ENCODE data around the gene RYR2. TPM values are rescaled to one million over a fixed set of nuclear protein-coding genes. Genes with fewer than 3 reads are reported as not detected.

Gene RYR2
- total RNA-seq, 1 donor: not detected

DNA sequence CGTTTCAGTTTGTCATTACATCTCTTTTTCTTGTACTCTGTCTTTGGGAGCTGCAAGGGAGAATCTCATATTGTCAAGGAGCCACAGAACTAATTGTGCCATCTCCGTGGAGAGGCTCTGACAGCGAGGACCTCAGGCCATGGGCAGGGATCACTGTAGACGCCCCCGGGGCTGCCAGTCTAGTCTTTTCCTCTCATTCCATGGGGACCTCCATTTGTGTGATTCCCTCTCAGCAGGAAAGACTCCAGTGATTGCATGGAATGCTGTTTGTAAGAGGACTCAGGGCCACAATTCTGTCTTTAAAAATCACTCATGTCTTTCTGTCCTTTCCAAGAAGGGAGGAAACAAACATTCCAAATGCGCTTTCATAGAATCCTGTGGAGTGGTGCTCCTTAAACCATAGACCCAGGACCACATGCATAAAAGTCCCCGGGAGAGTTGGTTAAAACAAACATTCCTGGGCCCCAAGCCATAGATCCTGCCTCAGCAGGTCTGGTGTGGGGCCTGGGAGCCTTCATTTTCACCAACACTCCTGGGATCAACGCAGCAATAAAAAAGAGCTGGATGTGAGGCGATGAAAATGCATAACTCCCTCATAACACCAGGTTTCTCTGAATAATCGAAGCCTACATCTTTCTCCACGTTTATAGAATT lies 744.2 kb downstream of the RYR2 start:
- TF ChIP-seq, protein P1, sequence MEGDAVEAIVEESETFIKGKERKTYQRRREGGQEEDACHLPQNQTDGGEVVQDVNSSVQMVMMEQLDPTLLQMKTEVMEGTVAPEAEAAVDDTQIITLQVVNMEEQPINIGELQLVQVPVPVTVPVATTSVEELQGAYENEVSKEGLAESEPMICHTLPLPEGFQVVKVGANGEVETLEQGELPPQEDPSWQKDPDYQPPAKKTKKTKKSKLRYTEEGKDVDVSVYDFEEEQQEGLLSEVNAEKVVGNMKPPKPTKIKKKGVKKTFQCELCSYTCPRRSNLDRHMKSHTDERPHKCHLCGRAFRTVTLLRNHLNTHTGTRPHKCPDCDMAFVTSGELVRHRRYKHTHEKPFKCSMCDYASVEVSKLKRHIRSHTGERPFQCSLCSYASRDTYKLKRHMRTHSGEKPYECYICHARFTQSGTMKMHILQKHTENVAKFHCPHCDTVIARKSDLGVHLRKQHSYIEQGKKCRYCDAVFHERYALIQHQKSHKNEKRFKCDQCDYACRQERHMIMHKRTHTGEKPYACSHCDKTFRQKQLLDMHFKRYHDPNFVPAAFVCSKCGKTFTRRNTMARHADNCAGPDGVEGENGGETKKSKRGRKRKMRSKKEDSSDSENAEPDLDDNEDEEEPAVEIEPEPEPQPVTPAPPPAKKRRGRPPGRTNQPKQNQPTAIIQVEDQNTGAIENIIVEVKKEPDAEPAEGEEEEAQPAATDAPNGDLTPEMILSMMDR (IDR thresholded peaks at IDR 0.05; ENCODE audit: insufficient read depth, low read length): no peak
- no peak overlapping the region for H3K4me3 ChIP-seq (ENCODE audit: low read depth, low read length)
- DNase-seq (ENCODE audit: low read depth): no peak

DNA sequence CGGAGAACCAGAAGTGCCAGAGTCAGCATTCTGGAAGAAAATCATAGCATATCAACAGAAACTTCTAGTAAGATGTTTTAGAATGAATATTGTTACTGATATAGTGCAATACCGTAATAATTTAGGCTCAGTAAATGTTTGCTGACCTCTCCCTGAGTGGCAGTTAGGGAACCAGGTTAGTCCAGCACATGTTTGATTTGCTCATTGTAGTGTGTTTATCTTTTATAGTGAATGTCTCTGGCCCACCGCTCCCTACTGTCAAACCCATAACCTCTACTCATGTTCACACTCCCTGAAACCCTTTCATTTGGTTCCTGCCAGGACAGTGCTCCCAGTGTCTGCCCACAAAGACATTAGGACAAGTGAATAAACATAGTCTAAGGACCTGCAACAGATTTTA lies 746.1 kb downstream of the RYR2 start:
- no peak overlapping the region for H3K4me3 ChIP-seq (ENCODE audit: low read depth, low read length)
- TF ChIP-seq, protein P1 (IDR thresholded peaks at IDR 0.05; ENCODE audit: insufficient read depth, low read length): no peak
- DNase-seq (ENCODE audit: low read depth): no peak

GRCh38 chr1:237789619-237790018 lies 747.6 kb downstream of the RYR2 start:
- TF ChIP-seq, protein P1 (IDR thresholded peaks at IDR 0.05; ENCODE audit: insufficient read depth, low read length): no peak
- no peak overlapping the region for H3K4me3 ChIP-seq (ENCODE audit: low read depth, low read length)
- no peak for DNase-seq (ENCODE audit: low read depth)

DNA sequence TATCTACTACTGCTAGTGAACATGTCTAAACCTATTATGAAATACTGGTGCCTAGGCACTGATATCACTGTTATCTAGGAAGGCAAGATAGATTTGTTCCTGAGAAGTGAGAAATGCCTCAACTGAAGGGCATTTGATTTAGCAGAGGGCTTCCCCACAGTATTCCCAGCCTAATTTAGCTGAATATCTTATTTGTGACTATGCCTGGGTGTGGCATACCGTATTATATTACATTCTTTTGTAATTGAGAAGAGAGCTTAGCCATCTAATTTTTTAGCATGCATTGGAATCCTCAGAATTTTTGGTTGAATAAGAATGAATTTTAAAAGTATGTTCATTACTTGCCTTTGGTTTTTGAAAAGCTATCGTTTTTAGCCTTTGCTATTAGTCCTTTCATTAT lies 749.6 kb downstream of the RYR2 start:
- no peak for DNase-seq (ENCODE audit: low read depth)
- TF ChIP-seq, protein P1 (IDR thresholded peaks at IDR 0.05; ENCODE audit: insufficient read depth, low read length): no peak
- H3K4me3 ChIP-seq (ENCODE audit: low read depth, low read length): no peak overlapping the region

DNA sequence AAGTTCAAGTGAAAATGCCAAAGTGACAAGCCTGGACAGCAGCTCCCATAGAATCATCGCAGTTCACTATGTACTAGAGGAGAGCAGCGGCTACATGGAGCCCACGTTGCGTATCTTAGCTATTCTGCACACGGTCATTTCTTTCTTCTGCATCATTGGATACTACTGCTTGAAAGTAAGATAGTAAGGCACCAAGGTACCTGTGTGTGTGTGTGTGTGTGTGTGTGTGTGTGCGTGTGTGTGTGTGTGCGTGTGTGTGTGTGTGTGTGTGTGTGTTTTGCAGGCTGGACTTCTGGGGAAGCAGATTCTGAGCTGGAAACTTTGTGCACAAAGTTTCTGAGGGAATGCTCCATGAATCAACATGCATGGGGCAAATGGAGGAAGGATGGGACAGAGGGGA lies 750.2 kb downstream of the RYR2 start:
- H3K4me3 ChIP-seq (ENCODE audit: low read depth, low read length): no peak overlapping the region
- TF ChIP-seq, protein P1 (IDR thresholded peaks at IDR 0.05; ENCODE audit: insufficient read depth, low read length): no peak
- DNase-seq (ENCODE audit: low read depth): no peak

DNA sequence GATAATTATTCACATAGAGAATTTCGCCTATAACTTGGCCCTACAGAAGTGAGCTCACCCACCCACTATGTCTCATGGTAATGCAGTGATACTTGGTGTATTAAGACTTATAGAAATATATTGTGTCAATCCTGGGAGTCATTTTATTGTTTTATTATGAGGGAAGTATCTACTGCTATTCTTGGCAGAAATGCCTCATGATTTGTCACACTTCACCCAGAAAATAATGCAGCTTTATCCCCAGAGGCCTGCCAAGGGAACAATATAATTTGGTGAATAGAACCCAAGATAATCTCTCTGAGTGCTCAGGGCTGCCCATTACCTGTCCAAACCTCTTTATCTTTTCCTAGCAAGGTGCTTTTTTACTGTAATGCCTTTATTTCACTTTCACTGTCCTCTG lies 750.7 kb downstream of the RYR2 start:
- no peak overlapping the region for H3K4me3 ChIP-seq (ENCODE audit: low read depth, low read length)

More for the DNA sequence above, 750.7 kb downstream of the RYR2 start:
- TF ChIP-seq, protein P1 (IDR thresholded peaks at IDR 0.05; ENCODE audit: insufficient read depth, low read length): no peak
- DNase-seq (ENCODE audit: low read depth): no peak

Measured in fibroblast of the aortic adventitia (primary cell).